OCI-LY3 (cell line): Measurements from ENCODE around the gene CIB4.

Experiments
- EZH2phosphoT487 ChIP-seq: fragments of 200-600 bp; shearing (Covaris generic); IDR thresholded peaks from 2 replicates; pipeline ENCODE4 v1.6.1; 2018; ENCODE audit warnings: antibody characterized with exemption, mixed run types, low read depth
- TF ChIP-seq, protein P1 (sequence below): fragments of 200-600, 300-600 bp; sonication (generic); IDR thresholded peaks from 2 replicates; pipeline ENCODE4 v1.5.1; 2014; ENCODE audit warnings: antibody characterized with exemption, low read length, low read depth

DNA sequence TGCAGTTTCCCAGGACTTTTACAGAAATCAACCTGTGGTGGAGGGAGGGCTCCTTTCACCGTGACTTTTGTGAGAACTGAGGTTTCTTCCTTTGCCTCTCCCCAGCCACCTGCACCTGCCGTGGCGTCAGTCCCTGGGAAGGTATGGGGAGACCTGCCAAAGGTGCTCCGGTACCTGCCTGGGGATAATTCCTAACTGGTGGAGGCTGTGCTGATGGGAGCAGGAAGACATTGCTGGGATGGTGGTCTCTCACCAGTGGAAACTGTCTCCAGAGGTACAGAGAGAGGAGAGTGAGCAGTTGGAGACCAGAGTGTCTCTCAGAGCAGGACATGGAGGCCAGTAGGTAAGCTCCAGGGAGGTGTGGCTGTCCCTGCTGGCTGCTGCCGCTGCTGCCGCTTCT lies 52.6 kb downstream of the CIB4 start:
- TF ChIP-seq, protein P1, sequence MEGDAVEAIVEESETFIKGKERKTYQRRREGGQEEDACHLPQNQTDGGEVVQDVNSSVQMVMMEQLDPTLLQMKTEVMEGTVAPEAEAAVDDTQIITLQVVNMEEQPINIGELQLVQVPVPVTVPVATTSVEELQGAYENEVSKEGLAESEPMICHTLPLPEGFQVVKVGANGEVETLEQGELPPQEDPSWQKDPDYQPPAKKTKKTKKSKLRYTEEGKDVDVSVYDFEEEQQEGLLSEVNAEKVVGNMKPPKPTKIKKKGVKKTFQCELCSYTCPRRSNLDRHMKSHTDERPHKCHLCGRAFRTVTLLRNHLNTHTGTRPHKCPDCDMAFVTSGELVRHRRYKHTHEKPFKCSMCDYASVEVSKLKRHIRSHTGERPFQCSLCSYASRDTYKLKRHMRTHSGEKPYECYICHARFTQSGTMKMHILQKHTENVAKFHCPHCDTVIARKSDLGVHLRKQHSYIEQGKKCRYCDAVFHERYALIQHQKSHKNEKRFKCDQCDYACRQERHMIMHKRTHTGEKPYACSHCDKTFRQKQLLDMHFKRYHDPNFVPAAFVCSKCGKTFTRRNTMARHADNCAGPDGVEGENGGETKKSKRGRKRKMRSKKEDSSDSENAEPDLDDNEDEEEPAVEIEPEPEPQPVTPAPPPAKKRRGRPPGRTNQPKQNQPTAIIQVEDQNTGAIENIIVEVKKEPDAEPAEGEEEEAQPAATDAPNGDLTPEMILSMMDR: no peak
- TF ChIP-seq EZH2phosphoT487: no peak
